BJ (cell line): ENCODE measurements around the gene YTHDF2. TPM values are rescaled to one million over a fixed set of nuclear protein-coding genes. Genes with fewer than 3 reads are reported as not detected.
"Not testable (repeated sequence)": the region's sequence is repeated elsewhere in the genome, so short reads cannot be mapped to it uniquely, and the experiment has no call there.

Source experiments
- CTCF ChIA-PET: fragments of 350-600 bp; formaldehyde crosslinking; extraction: SDS; loops from one replicate; lab custom pipeline; 2021; ENCODE audit warnings: antibody characterized with exemption, inconsistent platforms; lab: Yijun Ruan, JAX
- POLR2A ChIA-PET: fragments of 300-600 bp; sonication (Branson Sonifier 250); formaldehyde crosslinking; extraction: SDS; loops from one replicate; lab custom pipeline; 2021; ENCODE audit warnings: antibody characterized with exemption; lab: Charles Lee
- DNase-seq: peaks from one replicate; pipeline ENCODE4 v3.0.0-alpha.2; 2011; ENCODE audit warnings: low read depth
- H3K27me3 ChIP-seq: 2 replicates; pipeline ENCODE4 v1.6.0; 2011; ENCODE audit warnings: low read length; ENCODE audit not compliant: control insufficient read depth, insufficient read depth
- H3K36me3 ChIP-seq: 2 replicates; pipeline ENCODE4 v1.5.1; 2011; ENCODE audit warnings: low read length; ENCODE audit not compliant: control insufficient read depth, insufficient read depth
- H3K4me3 ChIP-seq: 2 replicates; pipeline ENCODE4 v1.5.1; 2011; ENCODE audit warnings: low read depth, mild to moderate bottlenecking, control low read depth, low read length
- CTCF ChIP-seq: IDR thresholded peaks from 2 replicates; pipeline ENCODE4 v1.5.1; 2011; ENCODE audit warnings: low read depth, mild to moderate bottlenecking, control low read depth, inconsistent platforms, low read length, moderate library complexity; ENCODE audit not compliant: insufficient read depth
- polyA plus RNA-seq: library from polyadenylated mRNA; depleted of rRNA; stranded (reverse); fragments of >200 nt; gene quantifications from 2 replicates; pipeline ENCODE4 v1.2.3, GENCODE V29; 2011

YTHDF2 gene
- polyA plus RNA-seq, 1 experiment = 45.9 TPM

- ChIA-PET CTCF (interaction anchor here (11.6 kb wide), 1 partner anchor 87 kb away, joined by 70 read pairs; no protein-coding TSS in a partner anchor), POLR2A (no interaction called here)
- H3K4me3 ChIP-seq = no peak overlapping the region
- H3K27me3 ChIP-seq = peaks cover 4% of the 10 kb centered on the region; the same call in 1 of the 2 replicates
- DNase-seq = no peak
- no peaks in the 10 kb centered on the region for H3K36me3 ChIP-seq
- no peak for TF ChIP-seq CTCF
Measured at GRCh38 chr1:28790377-28791035, 53.8 kb downstream of the YTHDF2 start.

- H3K4me3 ChIP-seq, H3K36me3 ChIP-seq, H3K27me3 ChIP-seq, POLR2A ChIA-PET, DNase-seq: not testable (repeated sequence)
- CTCF ChIA-PET = interaction anchor here (0.6 to 11.6 kb wide), 3 partner anchors 85 to 406 kb away, joined by 3 to 70 read pairs (median 4); no protein-coding TSS in a partner anchor
Measured at GRCh38 chr1:28791929-28792328, 55.2 kb downstream of the YTHDF2 start.

- no peak overlapping the region for H3K4me3 ChIP-seq
- ChIA-PET CTCF (interaction anchor here (0.6 to 11.6 kb wide), 6 partner anchors 7 to 405 kb away, joined by 3 to 70 read pairs (median 4); no protein-coding TSS in a partner anchor), POLR2A (interaction anchor here (0.6 kb wide), 1 partner anchor 32 kb away, joined by 6 read pairs; no protein-coding TSS in a partner anchor)
- no peak for DNase-seq
- no peaks in the 10 kb centered on the region for H3K36me3 ChIP-seq
- peak; percentile 4; the same call in 1 of the 2 replicates for TF ChIP-seq CTCF
- H3K27me3 ChIP-seq = peaks cover 5% of the 10 kb centered on the region; the same call in 1 of the 2 replicates
Measured at GRCh38 chr1:28792644-28793121, 55.9 kb downstream of the YTHDF2 start.

GRCh38 chr1:28794582-28794981 is 57.8 kb downstream of the YTHDF2 start:
- POLR2A ChIA-PET = not testable (repeated sequence)
- CTCF ChIA-PET = interaction anchor here (1.0 to 11.6 kb wide), 5 partner anchors 10 to 239 kb away, joined by 3 to 70 read pairs (median 5); no protein-coding TSS in a partner anchor

GRCh38 chr1:28796352-28797211 is 59.8 kb downstream of the YTHDF2 start:
- ChIA-PET POLR2A (no interaction called here), CTCF (interaction anchor here (0.6 to 11.6 kb wide), 4 partner anchors 12 to 132 kb away, joined by 3 to 70 read pairs (median 4); no protein-coding TSS in a partner anchor)
- Histone ChIP-seq H3K36me3 (no peaks in the 10 kb centered on the region), H3K27me3 (peaks cover 5% of the 10 kb centered on the region; the same call in 1 of the 2 replicates), H3K4me3 (no peak overlapping the region)
- DNase-seq = no peak
- no peak for TF ChIP-seq CTCF

More at GRCh38 chr1:28794582-28794981, 57.8 kb downstream of the YTHDF2 start:
- DNase-seq, H3K4me3 ChIP-seq, H3K27me3 ChIP-seq, H3K36me3 ChIP-seq: not testable (repeated sequence)
